GM12891 (cell line): ENCODE data around the gene REV1.
A peak's percentile ranks its signal among the peaks of the same experiment; 100 is the strongest.

Source experiments
- DNase-seq: peaks from one replicate; pipeline ENCODE4 v3.0.0; 2011; ENCODE audit warnings: low spot score; ENCODE audit not compliant: insufficient read length
- FAIRE-seq: peaks from 2 replicates; lab custom pipeline; 2011; peaks lifted over from hg19 to GRCh38; lab: Jason Lieb, UNC
- PAX5 ChIP-seq: IDR thresholded peaks from 2 replicates; pipeline ENCODE4 v1.6.1; 2011; ENCODE audit warnings: low read length, moderate library complexity, mild to moderate bottlenecking; ENCODE audit not compliant: insufficient read depth, severe bottlenecking
- POLR2A ChIP-seq: IDR thresholded peaks from 2 replicates; pipeline ENCODE4 v1.6.1; 2011; ENCODE audit warnings: low read depth, low read length, control low read depth
- POLR2AphosphoS5 ChIP-seq: IDR thresholded peaks from 2 replicates; pipeline ENCODE4 v1.6.1; 2011; ENCODE audit warnings: low read depth, low read length, control low read depth
- POU2F2 ChIP-seq: IDR thresholded peaks from 2 replicates; pipeline ENCODE4 v1.6.1; 2011; ENCODE audit warnings: low read depth, mild to moderate bottlenecking, control low read depth, low read length, moderate library complexity
- SPI1 ChIP-seq: IDR thresholded peaks from 2 replicates; pipeline ENCODE4 v1.6.1; 2011; ENCODE audit warnings: low read depth, low read length, control low read depth
- TAF1 ChIP-seq: IDR thresholded peaks from 2 replicates; pipeline ENCODE4 v1.6.1; 2011; ENCODE audit warnings: low read depth, low read length, control low read depth

REV1 gene

DNA sequence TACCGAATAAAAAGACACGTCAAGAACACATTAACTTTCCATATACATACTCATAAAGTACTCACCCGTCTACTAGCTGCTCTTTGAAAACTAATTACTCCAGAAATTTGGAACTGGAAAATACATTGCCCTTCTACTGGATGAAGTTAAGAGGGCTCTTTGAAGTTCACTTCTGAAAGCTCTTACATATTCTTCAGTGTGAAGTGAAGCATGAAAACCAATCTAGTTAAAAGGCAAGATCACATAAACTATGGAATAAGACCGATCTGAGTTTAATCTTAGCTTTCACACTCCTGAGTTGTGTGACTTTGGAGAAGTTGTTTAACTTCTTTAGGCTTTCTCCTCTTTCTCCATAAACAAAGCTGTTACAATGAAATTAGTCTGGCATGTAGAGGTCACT lies 38.5 kb downstream of the REV1 start:
- no peak for FAIRE-seq
- TF ChIP-seq SPI1 (no peak), PAX5 (no peak), TAF1 (no peak), POLR2AphosphoS5 (no peak), POLR2A (no peak), POU2F2 (no peak)
- no peak for DNase-seq

DNA sequence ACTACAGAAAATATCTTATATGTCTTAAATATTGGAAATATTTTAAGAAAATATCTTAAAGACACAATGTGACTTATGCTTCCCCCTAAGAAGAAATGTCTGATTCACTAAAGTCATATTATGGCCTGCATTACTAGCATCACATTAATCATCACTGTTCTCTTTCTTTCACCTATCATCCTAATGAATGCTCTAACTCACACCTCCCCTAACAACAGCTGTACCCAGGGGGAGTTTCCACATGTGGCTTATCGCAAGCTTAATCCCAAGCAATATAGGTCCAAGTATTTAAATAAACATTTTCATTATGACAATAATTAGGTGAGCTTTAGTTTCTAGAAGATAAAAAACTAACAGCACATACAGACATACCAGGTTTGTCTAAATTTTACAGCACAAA lies 39.6 kb downstream of the REV1 start:
- no peak for TF ChIP-seq SPI1
- no peak for FAIRE-seq
- DNase-seq, result no peak

DNA sequence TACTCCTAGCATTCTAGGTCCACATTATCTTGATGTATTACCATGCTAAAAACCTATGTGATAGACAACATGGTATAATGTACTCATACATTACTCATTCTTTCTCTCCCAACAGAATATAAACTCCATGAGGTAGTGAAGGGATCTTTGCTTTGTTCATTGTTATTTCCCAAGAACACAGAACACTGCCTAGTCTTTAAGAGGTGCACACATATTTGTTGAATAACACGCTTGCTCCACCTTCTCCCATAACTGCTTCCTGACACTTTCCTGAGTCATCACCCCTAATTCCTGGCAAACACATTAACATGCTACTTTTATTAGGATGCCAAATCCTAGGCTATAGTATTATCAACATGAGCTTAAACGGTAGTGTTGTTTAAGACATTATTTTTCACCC lies 41.3 kb downstream of the REV1 start:
- TF ChIP-seq SPI1 (no peak), TAF1 (no peak), POLR2AphosphoS5 (no peak), POU2F2 (no peak), POLR2A (no peak), PAX5 (no peak)
- FAIRE-seq (peak; percentile 54), DNase-seq (no peak)

DNA sequence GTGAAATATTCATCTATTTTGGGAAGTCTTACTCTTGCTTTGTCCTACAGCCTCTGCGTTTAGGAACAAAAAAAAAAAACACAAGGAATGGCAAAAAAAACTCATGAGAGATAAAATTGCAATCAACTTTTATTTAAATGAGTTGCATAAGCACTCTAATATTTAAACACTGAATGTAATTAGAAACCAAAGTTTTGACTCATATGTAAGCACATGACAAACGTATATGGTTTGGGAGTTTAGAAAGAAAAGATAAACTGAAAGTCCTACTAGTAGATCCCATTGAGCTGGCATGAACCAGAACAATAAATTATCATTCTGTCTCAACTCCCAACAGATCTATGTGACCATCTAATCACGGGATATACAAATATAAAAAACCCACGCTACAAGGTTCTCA lies 44.8 kb downstream of the REV1 start:
- no peak for FAIRE-seq
- no peak for DNase-seq
- no peak for TF ChIP-seq POLR2A
- no peak for TF ChIP-seq TAF1
- TF ChIP-seq POU2F2, result no peak
- no peak for TF ChIP-seq PAX5
- no peak for TF ChIP-seq SPI1
- TF ChIP-seq POLR2AphosphoS5, result no peak

DNA sequence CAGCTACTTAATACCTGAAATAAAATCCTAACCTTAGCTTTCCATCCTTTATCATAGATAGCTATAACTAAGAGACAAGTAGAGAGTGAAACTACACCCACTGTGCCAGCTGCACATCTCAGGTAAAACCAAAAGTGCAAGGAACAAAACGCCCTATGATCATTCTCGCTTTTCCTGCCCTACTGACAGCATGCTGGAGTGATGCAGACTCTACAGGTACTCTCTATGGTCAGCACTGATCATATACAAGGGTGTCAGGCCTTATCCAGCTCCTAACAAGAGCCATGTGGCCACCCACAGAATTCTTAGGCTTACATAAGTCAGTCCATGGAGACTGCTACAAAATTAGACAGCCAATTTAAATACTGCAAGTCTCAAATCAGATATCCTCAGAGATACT lies 45.6 kb downstream of the REV1 start:
- no peak for FAIRE-seq
- TF ChIP-seq SPI1 (no peak), POLR2AphosphoS5 (no peak), POU2F2 (no peak), PAX5 (no peak), TAF1 (no peak), POLR2A (no peak)
- no peak for DNase-seq

DNA sequence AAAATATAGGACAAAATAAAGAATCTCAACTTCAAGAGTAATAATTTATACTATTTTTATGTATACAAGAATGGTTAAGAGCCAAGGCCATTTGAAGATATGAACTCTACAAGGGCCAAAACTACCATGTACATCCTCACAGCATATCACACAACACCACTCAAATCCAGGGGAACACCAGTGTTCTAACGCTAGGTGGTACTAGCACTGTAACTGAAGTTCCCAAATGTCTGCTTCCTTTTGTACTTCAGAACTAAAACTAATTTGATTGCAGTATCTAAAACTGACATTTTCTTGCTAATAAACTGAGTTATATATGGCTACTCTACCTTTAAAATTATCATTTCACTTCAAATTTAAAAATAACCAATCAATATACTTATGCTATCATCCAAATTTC lies 47.0 kb downstream of the REV1 start:
- DNase-seq (no peak), FAIRE-seq (no peak)
- no peak for TF ChIP-seq SPI1
- TF ChIP-seq PAX5, result no peak
- no peak for TF ChIP-seq POLR2A
- no peak for TF ChIP-seq POLR2AphosphoS5
- no peak for TF ChIP-seq POU2F2
- no peak for TF ChIP-seq TAF1

DNA sequence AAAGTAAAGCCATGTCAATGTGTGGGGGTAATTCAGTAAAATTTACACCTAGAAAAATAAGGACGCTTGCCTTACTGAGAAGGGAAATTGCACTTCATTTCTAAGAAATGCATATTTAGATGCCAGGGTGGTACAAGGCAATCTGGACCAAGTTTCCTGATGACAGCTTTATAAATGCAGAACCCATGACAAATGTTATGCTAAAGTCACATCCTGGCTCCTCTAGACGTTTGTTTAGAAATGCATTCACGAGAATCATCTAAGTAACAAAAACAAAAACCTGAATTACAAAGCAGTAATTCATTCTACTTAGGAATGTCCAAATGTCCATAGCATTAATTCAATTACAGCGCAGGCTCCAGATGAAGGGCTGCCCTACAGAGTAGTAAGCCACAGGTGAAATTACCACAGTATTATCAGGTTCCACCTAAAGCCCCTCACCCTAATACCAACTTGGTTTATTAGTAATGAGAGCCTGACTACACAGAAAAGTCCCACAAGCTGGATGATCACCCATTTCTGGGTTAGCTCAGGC lies 49.8 kb downstream of the REV1 start:
- TF ChIP-seq POU2F2 (no peak), POLR2AphosphoS5 (no peak), PAX5 (no peak)
- FAIRE-seq, result peak; percentile 5

DNA sequence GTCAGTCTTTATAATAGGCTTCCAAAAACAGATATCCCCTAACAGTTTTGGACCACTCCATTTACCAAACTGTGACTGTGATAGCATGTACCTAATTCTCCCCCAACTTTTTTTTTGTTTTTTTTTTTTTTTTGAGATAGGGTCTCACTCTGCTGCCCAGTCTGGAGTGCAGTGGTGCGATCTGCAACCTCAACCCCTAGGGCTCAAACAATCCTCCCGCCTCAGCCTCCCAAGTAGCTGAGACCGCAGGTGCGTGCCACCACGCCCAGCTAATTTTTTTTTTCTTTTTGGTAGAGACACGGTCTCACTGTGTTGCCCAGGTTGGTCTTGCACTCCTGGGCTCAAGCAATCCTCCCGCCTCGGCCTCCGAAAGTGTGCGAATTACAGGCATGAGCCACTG lies 52.9 kb downstream of the REV1 start:
- FAIRE-seq (no peak), DNase-seq (no peak)
- TF ChIP-seq PAX5 (no peak), POLR2A (no peak), TAF1 (no peak), POU2F2 (no peak), SPI1 (no peak), POLR2AphosphoS5 (no peak)

More for the DNA sequence above, 49.8 kb downstream of the REV1 start:
- DNase-seq, result no peak

DNA sequence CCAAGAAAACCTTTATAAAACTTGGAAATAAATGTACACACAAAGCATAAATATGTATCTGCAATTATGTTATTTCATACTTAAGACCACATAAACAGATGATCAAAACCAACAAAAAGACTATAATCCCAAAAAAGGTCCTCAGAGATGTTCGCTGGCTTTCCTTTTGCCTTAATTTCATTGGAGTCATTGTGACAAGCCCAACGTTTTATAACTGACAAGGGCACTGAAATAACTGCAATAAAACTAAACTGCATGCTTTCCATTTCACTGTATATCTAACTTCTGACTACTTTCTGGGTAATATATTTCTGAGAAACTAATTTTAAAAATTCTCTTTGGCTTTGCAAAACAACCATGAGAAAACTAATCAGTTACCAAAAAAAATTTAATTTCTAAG lies 56.5 kb downstream of the REV1 start:
- DNase-seq (no peak), FAIRE-seq (no peak)
- TF ChIP-seq POLR2AphosphoS5 (no peak), TAF1 (no peak), POU2F2 (no peak), POLR2A (no peak), SPI1 (no peak), PAX5 (no peak)

DNA sequence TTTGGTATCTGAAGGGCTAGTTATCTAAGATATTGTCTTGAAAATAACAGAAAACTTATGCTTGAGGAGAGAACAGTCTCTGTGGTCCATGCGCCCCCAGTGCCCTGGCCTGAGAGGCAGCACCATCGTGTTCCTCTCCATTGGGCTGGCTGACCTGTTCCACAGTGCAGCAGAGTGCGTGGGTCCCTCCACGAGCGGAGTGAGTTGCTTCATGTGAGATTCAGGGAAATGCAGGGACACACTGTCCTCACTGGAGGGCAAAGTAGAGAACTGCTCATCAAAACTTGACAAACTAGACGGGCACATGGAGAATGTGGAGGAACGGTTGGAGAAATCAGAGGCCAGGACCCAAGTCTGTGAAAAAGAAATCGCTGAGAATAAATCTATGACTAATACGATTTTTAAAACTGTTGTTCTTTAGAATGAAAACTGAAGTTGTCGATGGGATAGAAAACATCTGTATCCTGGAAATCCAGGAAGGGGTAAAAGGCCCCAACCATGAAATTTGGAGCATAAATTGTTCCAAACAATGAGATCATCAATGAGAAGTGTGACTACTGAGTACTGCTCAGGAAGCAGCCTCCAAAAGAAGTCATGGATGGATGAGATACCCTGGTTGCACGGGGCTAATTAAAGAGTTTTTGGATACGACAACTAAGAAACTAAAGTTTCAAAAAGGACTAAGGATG lies 58.1 kb downstream of the REV1 start:
- no peak for TF ChIP-seq POLR2AphosphoS5
- no peak for TF ChIP-seq SPI1
- TF ChIP-seq POU2F2, result no peak
- TF ChIP-seq PAX5, result no peak
- no peak for TF ChIP-seq POLR2A
- TF ChIP-seq TAF1, result no peak
- DNase-seq (no peak), FAIRE-seq (no peak)
